ENCODE results near the gene MED15. TPM values are rescaled to one million over a fixed set of nuclear protein-coding genes. Genes with fewer than 3 reads are reported as not detected.

MED15 gene
- total RNA-seq (2022; extraction: Qiagen RNA extraction) = 51.1 to 62.6 TPM (median 60.3 TPM) in 5 replicates

DNA sequence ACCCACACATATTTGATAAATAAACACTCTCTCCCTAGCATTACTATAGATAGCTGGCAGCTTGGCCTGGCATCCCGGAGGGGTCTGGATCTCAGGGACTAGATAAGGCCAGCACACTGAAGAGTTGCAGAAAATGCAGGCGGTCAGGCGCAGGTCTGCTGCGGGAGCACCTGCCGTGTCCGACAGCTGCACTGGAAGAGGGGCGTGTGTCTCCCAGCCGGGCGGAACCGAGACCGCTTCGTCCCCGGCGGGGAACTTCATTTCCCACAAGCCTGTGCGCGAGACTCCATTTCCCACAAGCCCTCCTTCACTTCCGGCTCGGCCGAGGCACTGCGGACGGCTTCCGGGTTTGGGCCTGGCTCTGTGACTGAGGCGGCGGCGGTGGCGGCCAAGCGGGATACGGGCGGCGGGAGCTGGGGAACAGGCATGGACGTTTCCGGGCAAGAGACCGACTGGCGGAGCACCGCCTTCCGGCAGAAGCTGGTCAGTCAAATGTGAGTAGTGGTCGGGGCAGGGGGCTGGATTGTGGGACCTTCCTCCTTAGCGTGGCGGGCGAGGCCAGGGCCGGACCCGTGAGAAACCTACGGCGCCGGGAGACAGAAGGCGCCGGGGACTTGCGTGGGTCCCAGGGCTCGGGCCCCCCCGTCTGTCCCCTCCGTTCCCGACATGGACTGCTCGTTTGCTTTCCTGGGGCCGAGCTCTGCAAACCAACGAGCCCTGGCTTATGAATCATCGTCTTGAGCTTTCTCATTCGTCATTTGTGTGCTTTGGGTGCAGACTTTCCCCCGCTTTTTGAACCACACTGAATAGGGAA is at the start of gene MED15:
Gene MED15, plus strand, starts transcription at position 358 of the 814 bp plus-strand sequence. Its CDS starts 69 bp downstream, at position 427.

GRCh38 chr22:20494978-20495860 is 12.2 kb upstream of the MED15 start, which contains the start of gene KLHL22:
Gene KLHL22, minus strand, starts transcription at chr22:20495795. Its CDS starts 6,584 bp downstream, at chr22:20489211.

Other genes with a start within 250 kb of the MED15 start
- gene RTN4R, start 239.3 kb upstream of the MED15 start, total RNA-seq (2022; extraction: Qiagen RNA extraction) = 7.0 to 14.6 TPM (median 12.4 TPM) in 5 replicates
- gene DGCR6L, start 187.6 kb upstream of the MED15 start, total RNA-seq (2022; extraction: Qiagen RNA extraction) = 29.3 to 45.2 TPM (median 44.0 TPM) in 5 replicates
- gene ZNF74, start 113.5 kb upstream of the MED15 start, total RNA-seq (2022; extraction: Qiagen RNA extraction) = 4.8 to 7.1 TPM (median 5.8 TPM) in 5 replicates
- 0.83 to 1.2 TPM (median 0.97 TPM) in 5 replicates for gene SCARF2, start 69.8 kb upstream of the MED15 start, total RNA-seq (2022; extraction: Qiagen RNA extraction)
- gene KLHL22, start 11.8 kb upstream of the MED15 start, total RNA-seq (2022; extraction: Qiagen RNA extraction) = 8.8 to 12.6 TPM (median 10.1 TPM) in 5 replicates